Keratinocyte (primary cell): Measurements from ENCODE around the gene RPH3AL. TPM values are rescaled to one million over a fixed set of nuclear protein-coding genes. Genes with fewer than 3 reads are reported as not detected.

Experiments
- DNase-seq: peaks from one replicate; pipeline ENCODE4 v3.0.0-alpha.2; 2011; ENCODE audit warnings: low read depth, missing footprints, low spot score
- FAIRE-seq: peaks from 2 replicates; lab custom pipeline; 2011; peaks lifted over from hg19 to GRCh38; lab: Jason Lieb, UNC
- H2AFZ ChIP-seq: 2 replicates; pipeline ENCODE4 v1.6.0; 2012; ENCODE audit warnings: low read length, control low read depth, inconsistent platforms; ENCODE audit not compliant: control insufficient read depth
- H3K27ac ChIP-seq: 2 replicates; pipeline ENCODE4 v1.5.1; 2011; ENCODE audit warnings: low read length; ENCODE audit not compliant: control insufficient read depth, insufficient read depth
- H3K27me3 ChIP-seq: 3 replicates; pipeline ENCODE4 v1.6.0; 2011; ENCODE audit warnings: low read length; ENCODE audit not compliant: control insufficient read depth, insufficient read depth; ENCODE audit errors: extremely low read depth
- H3K36me3 ChIP-seq, 2 experiments: 2 replicates in 1 of 2; 3 replicates in 1 of 2; pipeline ENCODE4 v1.5.1; 2011; ENCODE audit warnings: low read length in 2 of 2, mild to moderate bottlenecking in 1 of 2; ENCODE audit not compliant: control insufficient read depth in 2 of 2, insufficient read depth in 2 of 2; ENCODE audit errors: extremely low read depth in 1 of 2
- H3K4me1 ChIP-seq: 3 replicates; pipeline ENCODE4 v1.5.1; 2011; ENCODE audit warnings: low read length; ENCODE audit not compliant: control insufficient read depth, insufficient read depth; ENCODE audit errors: extremely low read depth
- H3K4me2 ChIP-seq: 3 replicates; pipeline ENCODE4 v1.6.0; 2011; ENCODE audit warnings: low read depth, low read length; ENCODE audit not compliant: control insufficient read depth, insufficient read depth; ENCODE audit errors: extremely low read depth
- H3K4me3 ChIP-seq, 3 experiments: fragments of 200-600 bp in 1 of 3; sonication (generic) in 1 of 3; 2 replicates in 2 of 3; 3 replicates in 1 of 3; pipeline ENCODE4 v1.5.1; 2011 to 2016; ENCODE audit warnings: low read length in 3 of 3, mild to moderate bottlenecking in 3 of 3, control low read depth in 2 of 3, inconsistent platforms in 1 of 3, low read depth in 1 of 3, mixed read lengths in 1 of 3, mixed run types in 1 of 3, moderate library complexity in 1 of 3; ENCODE audit not compliant: control insufficient read depth in 2 of 3, insufficient read depth in 2 of 3; ENCODE audit errors: extremely low read depth in 1 of 3
- H3K79me2 ChIP-seq: 2 replicates; pipeline ENCODE4 v1.6.0; 2012; ENCODE audit warnings: low read length; ENCODE audit not compliant: control insufficient read depth, insufficient read depth
- H3K9ac ChIP-seq: 3 replicates; pipeline ENCODE4 v1.6.0; 2011; ENCODE audit warnings: low read length; ENCODE audit not compliant: control insufficient read depth, insufficient read depth; ENCODE audit errors: extremely low read depth
- H3K9me1 ChIP-seq: 3 replicates; pipeline ENCODE4 v1.6.0; 2011; ENCODE audit warnings: low read length; ENCODE audit not compliant: control insufficient read depth, insufficient read depth; ENCODE audit errors: extremely low read depth
- H3K9me3 ChIP-seq: 2 replicates; pipeline ENCODE4 v1.5.1; 2012; ENCODE audit warnings: low read depth, low read length; ENCODE audit not compliant: control insufficient read depth
- H4K20me1 ChIP-seq: 3 replicates; pipeline ENCODE4 v1.6.0; 2011; ENCODE audit warnings: low read length; ENCODE audit not compliant: control insufficient read depth, insufficient read depth; ENCODE audit errors: extremely low read depth
- CTCF ChIP-seq, 3 experiments: IDR thresholded peaks in 1 of 3; conservative IDR thresholded peaks in 1 of 3; optimal IDR thresholded peaks in 1 of 3; 2 replicates in 2 of 3; 3 replicates in 1 of 3; pipeline versions ENCODE3 to v1.5.1; 2011; ENCODE audit warnings: low read length in 3 of 3, mild to moderate bottlenecking in 3 of 3, moderate library complexity in 2 of 3, control low read depth in 1 of 3, inconsistent platforms in 1 of 3; ENCODE audit not compliant: insufficient read depth in 2 of 3; ENCODE audit errors: extremely low read depth in 1 of 3
- EZH2 ChIP-seq: IDR thresholded peaks from one replicate; pipeline ENCODE4 v1.6.1; 2012; ENCODE audit warnings: inconsistent platforms, mild to moderate bottlenecking, low read length, moderate library complexity
- dilution Hi-C: fragments of 300-500 bp; cut with MboI; formaldehyde crosslinking; loops from one replicate; pipeline ENCODE4 v1.7.0; 2020; ENCODE audit warnings: low sequenced_read_pairs; ENCODE audit not compliant: extremely low pct_ligation_motif_present
- polyA plus RNA-seq, 5 experiments: library from polyadenylated mRNA; depleted of rRNA in 3 of 5; stranded (reverse) in 3 of 5; stranded (forward) in 1 of 5; unstranded in 1 of 5; fragments of >200 nt; gene quantifications; 1 replicate in 1 of 5; 2 replicates in 3 of 5; 3 replicates in 1 of 5; pipeline versions ENCODE4 v1.2.1 to v1.2.3, GENCODE V29; 2011 to 2012; ENCODE audit warnings: missing spikeins in 2 of 5, low read depth in 1 of 5, low replicate concordance in 1 of 5

The RPH3AL gene
- polyA plus RNA-seq, 1 donor (not counting 4 experiments of a cell fraction or from before 2014, with no cell fraction given) = 0.31 TPM

DNA sequence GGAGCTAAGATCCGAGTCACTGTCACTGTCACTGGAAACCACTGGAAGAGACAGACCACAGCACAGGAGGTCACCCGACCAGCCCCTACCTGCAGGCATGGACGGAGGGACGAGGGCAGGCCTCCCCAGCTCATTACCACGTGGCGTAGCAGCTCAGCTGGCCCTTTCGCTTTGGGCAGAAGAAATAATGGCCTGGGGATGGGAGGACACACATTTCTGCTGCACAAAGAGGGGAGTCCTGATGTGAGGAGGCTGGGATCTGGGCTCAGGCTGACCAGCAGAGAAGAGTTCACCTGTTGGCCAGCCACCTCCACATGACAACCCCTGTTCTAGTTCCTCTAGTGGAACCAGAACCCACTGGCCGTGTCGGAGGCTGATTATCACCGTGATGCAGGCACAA lies 132.9 kb downstream of the RPH3AL start:
- Histone ChIP-seq H2AFZ (no peak overlapping the region), H3K4me3 (no peak overlapping the region), H3K79me2 (no peaks in the 10 kb centered on the region), H3K36me3 (no peaks in the 10 kb centered on the region), H3K4me1 (no peaks in the 10 kb centered on the region), H3K27ac (no peak overlapping the region), H3K9me1 (no peaks in the 10 kb centered on the region), H4K20me1 (no peaks in the 10 kb centered on the region), H3K4me2 (no peak overlapping the region), H3K9ac (no peak overlapping the region), H3K27me3 (no peaks in the 10 kb centered on the region), H3K9me3 (no peaks in the 10 kb centered on the region)
- no peak for TF ChIP-seq CTCF (optimal IDR thresholded peaks at IDR 0.05 in 1 of 3, IDR thresholded peaks at IDR 0.05 in 1 of 3, conservative IDR thresholded peaks at IDR 0.05 in 1 of 3; ENCODE audit: extremely low read depth in 1 of 3, insufficient read depth in 2 of 3, low read length in 3 of 3)
- TF ChIP-seq EZH2 = no peak
- no peak for DNase-seq
- FAIRE-seq = no peak
- dilution Hi-C loops = no loop called here

DNA sequence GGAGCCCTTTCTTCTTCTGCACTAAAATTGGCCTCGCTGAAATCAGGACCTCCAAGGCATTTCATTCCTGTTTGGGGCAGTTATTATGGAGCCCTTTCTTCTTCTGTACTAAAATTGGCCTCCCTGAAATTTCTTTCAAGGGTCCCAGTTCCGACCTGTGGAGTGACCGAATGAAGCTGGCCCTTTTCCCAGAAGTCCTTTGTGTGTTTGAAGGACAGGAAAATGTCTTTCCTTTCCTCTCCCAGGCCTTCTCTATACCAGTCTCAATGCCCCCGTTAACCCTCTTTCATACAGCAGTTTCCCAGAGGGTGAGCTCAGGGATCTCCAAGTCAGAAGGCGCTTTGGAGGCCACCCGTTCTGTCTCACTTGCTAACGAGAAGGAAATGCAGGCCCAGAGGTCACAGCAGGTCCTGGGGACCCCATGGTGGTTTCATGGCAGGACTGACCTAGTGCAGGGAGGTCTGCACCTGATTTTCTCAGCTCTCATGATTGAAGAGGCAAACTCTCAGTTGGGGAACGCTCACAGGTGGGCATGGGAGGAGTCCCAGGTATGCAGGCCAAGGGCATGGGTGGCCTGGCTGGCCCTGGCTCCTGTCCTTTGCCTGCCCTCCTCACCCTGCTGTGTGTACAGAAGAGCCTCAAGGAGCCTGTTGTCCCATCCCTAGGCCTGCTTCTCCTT lies 134.0 kb downstream of the RPH3AL start:
- H3K9me3 ChIP-seq = no peaks in the 10 kb centered on the region
- DNase-seq (no peak), FAIRE-seq (no peak)
- H3K4me2 ChIP-seq = no peak overlapping the region
- no peaks in the 10 kb centered on the region for H3K9me1 ChIP-seq
- dilution Hi-C loops = no loop called here
- H2AFZ ChIP-seq = no peak overlapping the region
- H3K4me1 ChIP-seq = no peaks in the 10 kb centered on the region
- H3K79me2 ChIP-seq = no peaks in the 10 kb centered on the region
- no peak overlapping the region for H3K4me3 ChIP-seq
- no peaks in the 10 kb centered on the region for H3K36me3 ChIP-seq
- TF ChIP-seq CTCF (optimal IDR thresholded peaks at IDR 0.05 in 1 of 3, IDR thresholded peaks at IDR 0.05 in 1 of 3, conservative IDR thresholded peaks at IDR 0.05 in 1 of 3; ENCODE audit: extremely low read depth in 1 of 3, insufficient read depth in 2 of 3, low read length in 3 of 3) = no peak
- no peak for TF ChIP-seq EZH2
- H3K27me3 ChIP-seq = no peaks in the 10 kb centered on the region
- H4K20me1 ChIP-seq = no peaks in the 10 kb centered on the region
- H3K27ac ChIP-seq = no peak overlapping the region
- no peak overlapping the region for H3K9ac ChIP-seq
